GM21423 (cell line): ENCODE data around the gene VWF.
"Not testable (repeated sequence)": the region's sequence is repeated elsewhere in the genome, so short reads cannot be mapped to it uniquely, and the experiment has no call there.

Source experiments
- ATAC-seq: cut with Tn5 transposase; IDR thresholded peaks from one replicate; pipeline ENCODE4 v1.9.1; 2021; ENCODE audit warnings: mild to moderate bottlenecking, moderate library complexity; ENCODE audit not compliant: unreplicated experiment

The VWF gene

GRCh38 chr12:6146509-6146908, 22.0 kb upstream of the VWF start:
- no peak for ATAC-seq

GRCh38 chr12:6145564-6145963, 21.1 kb upstream of the VWF start:
- no peak for ATAC-seq

DNA sequence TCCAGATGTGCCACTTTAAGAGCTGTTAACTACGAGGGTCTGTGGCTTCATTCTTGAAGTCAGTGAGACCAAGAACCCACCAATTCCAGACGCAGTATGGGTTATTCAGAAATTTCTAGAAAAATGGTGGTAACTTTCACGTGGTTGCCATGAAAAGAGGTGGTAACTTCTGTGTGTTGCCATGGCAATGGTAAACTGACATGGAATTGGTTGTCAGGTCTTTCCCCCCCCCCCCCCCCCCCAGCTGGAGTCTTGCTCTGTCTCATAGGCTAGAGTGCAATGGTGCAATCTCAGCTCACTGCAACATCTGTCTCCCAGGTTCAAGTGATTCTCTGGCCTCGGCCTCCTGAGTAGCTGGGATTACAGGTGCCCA, 18.8 kb upstream of the VWF start:
- ATAC-seq: no peak

DNA sequence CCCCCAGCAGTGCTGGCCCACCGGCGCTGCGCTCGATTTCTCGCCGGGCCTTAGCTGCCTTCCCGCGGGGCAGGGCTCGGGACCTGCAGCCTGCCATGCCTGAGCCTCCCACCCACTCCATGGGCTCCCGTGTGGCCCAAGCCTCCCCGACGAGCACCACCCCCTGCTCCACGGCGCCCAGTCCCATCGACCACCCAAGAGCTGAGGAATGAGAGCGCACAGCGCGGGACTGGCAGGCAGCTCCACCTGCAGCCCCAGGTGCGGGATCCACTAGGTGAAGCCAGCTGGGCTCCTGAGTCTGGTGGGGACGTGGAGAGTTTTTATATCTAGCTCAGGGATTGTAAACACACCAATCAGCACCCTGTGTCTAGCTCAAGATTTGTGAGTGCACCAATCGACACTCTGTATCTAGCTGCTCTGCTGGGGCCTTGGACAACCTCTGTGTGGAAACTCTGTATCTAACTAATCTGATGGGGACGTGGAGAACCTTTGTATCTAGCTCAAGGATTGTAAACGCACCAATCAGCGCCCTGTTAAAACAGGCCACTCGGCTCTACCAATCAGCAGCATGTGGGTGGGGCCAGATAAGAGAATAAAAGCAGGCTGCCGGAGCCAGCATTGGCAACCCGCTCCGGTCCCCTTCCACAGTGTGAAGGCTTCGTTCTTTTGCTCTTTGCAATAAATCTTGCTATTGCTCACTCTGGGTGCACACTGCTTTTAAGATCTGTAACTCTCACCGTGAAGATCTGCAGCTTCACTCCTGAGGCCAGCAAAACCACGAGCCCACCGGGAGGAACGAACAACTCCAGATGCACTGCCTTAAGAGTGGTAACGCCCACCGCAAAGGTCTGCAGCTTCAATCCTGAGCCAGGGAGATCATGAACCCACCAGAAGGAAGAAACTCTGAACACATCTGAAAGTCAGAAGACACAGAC, 18.2 kb upstream of the VWF start:
- ATAC-seq: not testable (repeated sequence)

GRCh38 chr12:6141731-6142367, 17.4 kb upstream of the VWF start:
- ATAC-seq: not testable (repeated sequence)

- ATAC-seq: no peak
Observed at GRCh38 chr12:6140651-6141447, 16.4 kb upstream of the VWF start.

DNA sequence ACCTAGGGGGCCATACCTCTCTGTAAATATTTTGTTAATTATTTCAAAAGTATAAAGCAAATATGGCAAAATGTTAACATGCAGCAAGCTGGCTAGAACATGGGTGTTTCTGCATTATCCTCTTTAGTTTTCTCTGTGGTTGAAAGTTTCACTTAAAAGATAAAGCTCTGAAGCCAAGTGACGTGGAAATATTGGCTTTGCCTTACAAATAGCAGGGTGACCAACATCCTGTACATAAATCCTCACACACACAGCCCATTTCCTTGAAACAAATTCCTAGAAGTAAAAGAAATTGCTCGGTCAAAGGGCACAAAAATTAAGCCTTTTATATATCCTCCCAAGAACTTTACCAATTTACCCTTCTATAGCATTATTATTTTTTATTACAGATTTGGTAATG, 10.6 kb upstream of the VWF start:
- ATAC-seq: no peak

DNA sequence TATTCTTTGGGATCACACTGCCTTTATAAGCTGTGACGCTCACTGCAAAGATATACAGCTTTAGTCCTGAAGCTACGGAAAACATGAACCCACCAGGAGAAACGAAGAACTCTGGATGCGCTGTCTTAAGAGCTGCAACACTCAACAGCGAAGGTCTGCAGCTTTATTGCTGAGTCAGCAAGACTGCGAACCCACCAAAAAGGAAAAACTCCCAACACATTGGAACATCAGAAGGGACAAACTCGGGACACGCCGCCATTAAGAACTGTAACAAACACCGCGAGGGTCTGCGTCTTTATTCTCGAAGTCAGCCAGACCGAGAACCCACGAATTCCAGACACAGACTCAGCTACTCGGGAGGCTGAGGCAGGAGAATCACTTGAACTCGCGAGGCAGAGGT, 9.2 kb upstream of the VWF start:
- no peak for ATAC-seq

GRCh38 chr12:6132496-6132895, 8.0 kb upstream of the VWF start:
- no peak for ATAC-seq

DNA sequence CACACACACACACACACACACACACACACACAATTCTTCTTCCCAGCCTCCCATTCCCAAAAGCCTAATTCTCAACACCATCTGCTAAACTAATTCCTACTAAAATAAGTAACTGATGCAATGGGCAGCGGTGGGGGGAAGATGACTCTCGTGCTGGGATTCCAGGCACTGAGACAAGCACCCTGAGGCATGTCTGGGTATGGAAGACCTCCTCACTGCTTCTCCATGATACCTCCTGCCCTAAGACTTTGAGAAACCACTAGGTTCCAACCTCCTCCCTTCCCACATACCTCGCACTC, 789 bp upstream of the VWF start:
- no peak for ATAC-seq

DNA sequence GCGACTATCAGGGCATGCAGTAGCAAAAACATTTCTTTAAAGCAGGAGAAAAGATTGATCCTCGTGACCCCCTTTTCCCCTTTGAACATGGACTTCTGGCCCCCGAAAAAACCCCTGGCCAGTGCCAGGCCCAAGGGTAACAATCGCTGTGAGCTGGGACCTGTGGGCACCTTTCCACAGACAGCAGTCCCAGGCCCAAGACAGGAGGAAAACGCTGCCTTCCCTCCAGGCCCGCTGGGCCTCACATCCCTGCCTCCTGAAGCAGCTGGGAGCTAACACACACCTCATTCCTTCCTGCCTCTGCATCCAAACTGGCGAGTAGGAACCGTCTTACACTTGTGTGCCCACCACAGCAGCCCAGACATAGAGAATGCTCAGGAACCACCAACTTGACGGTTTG, 1.2 kb downstream of the VWF start:
- no peak for ATAC-seq

GRCh38 chr12:6122201-6122600, 2.3 kb downstream of the VWF start:
- ATAC-seq: no peak

GRCh38 chr12:6120796-6121473, 3.5 kb downstream of the VWF start:
- ATAC-seq: no peak

- no peak for ATAC-seq
Observed at GRCh38 chr12:6118891-6119568, 5.4 kb downstream of the VWF start.

- no peak for ATAC-seq
Observed at GRCh38 chr12:6116471-6117021, 7.9 kb downstream of the VWF start.

DNA sequence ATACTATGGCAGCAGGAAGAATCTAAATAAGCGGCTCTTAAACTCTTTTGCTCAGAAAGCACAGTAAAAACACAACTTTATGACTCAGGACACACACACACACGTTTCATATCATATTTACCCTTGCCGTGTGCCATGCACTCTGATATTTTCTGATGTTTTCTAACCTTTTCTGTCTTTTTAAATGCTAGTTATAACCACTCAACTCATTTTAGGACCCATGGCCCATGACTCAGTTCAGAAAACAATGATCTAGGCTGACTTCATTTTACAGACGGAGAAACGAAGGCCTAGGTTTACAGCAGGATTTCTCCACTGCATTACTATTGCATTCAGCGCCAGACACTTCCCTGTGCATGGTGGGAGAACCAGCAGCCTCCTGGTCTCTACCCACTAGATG, 9.1 kb downstream of the VWF start:
- no peak for ATAC-seq

DNA sequence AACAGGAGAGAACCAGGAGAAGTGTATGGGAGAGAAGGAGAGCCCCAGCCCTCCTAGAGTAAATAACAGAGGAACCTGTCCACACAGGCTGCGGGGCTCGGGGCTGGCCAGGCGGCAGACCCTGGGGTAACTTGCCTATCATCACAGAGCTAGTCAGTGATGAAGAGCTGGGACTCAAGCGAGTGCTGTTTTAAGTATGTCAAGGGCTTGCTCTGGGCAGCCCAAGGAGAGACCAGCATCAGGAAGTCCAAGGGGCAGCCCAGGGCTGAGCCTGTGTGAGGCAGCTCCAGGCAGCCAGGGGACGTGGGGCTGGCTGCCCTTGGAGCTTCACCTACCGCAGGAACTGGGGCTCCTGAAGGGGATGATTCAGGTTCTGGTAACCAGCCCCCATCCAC, 10.0 kb downstream of the VWF start:
- no peak for ATAC-seq

DNA sequence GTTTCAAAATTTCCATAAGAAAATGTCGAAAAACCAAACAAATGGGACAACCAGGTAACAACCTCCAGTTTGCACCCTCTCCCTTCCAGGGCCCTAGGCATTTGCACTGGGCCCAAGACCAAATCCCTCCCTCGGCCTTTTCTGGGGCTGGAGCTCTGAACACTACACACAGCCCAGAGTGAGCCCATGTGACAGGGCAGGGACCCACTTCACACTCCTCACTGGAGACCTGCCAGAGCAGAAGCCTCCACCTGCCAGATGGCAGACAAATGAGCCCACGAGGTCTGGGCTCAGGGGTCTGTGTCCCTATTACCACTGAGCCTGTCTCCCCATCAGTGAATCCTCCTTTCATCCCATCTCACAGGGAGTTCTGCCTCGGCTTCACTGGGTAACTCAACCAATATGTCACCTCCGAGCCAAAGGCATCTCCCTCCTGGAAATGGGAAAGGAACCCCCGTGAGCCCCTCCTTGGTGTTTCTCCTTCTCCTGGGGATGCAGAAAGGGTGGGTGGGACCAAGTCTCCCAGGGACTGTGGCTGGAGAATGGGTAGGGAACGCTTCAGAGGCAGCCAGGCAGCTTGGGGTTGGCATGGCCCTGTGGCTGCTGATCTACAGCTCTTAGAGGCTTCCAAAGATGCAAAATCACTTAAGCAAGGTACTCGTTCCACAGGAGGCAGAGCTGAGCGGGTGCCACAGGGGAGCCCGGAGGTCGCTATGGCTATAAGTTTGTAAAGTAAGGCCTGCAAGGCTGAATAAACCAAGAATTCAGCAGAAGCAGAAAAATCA, 10.6 kb downstream of the VWF start:
- no peak for ATAC-seq

DNA sequence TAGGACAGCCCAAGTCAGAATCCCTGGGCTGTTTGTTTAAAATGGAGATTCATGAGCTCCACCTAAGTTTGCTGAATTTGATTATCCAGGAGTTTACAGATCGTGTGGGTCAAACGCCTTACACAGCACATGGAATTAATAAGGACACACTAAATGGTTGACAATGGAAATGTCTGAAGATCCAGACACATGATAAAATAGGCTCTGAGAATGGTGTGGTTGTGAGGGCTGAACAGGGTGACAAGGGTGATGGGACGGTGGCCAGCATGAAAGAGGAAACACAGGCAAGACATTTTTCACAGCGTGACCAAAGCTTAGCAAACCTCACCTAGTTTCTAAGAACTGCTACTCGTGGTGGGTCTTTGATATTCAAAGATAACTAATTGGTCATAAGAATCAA, 12.5 kb downstream of the VWF start:
- ATAC-seq: no peak

- no peak for ATAC-seq
Observed at GRCh38 chr12:6110006-6110405, 14.5 kb downstream of the VWF start.
